GM21367 (cell line): ENCODE results near the gene NFATC2IP.

Source experiments
- ATAC-seq: cut with Tn5 transposase; IDR thresholded peaks from one replicate; pipeline ENCODE4 v1.9.1; 2021; ENCODE audit not compliant: unreplicated experiment

The NFATC2IP gene

DNA sequence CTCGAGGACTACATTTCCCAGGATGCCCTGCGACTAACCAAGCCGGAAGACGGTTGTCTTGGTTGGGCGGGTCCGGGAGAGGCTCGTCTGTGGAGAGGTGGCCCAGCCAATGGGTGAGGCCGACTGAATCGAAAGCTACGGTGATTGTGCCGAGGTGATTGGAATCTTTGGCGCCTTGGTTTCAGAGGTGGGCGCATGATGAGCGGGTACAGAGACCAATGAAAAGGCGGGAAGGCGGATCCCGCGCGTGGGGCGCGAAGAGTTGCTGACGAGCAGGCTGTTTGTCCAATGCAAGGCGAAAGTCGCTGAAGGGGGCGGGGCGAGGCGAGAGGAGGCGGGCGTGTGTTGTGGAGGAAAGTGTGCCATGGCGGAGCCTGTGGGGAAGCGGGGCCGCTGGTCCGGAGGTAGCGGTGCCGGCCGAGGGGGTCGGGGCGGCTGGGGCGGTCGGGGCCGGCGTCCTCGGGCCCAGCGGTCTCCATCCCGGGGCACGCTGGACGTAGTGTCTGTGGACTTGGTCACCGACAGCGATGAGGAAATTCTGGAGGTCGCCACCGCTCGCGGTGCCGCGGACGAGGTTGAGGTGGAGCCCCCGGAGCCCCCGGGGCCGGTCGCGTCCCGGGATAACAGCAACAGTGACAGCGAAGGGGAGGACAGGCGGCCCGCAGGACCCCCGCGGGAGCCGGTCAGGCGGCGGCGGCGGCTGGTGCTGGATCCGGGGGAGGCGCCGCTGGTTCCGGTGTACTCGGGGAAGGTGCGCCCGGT, at the start of gene NFATC2IP:
Gene NFATC2IP (plus strand): TSS at position 290 of the 762 bp plus-strand sequence. CDS start 75 bp downstream, at position 365.
- peak; percentile 87 for ATAC-seq

DNA sequence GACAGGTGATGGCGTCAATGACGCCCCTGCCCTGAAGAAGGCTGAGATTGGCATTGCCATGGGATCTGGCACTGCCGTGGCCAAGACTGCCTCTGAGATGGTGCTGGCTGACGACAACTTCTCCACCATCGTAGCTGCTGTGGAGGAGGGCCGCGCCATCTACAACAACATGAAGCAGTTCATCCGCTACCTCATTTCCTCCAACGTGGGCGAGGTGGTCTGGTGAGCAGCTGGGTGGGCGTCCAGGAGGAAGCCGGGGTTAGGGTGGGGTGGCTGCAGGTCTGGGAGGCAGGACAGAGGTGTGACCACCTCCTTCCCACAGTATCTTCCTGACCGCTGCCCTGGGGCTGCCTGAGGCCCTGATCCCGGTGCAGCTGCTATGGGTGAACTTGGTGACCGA, 48.9 kb upstream of the NFATC2IP start:
- ATAC-seq = no peak

DNA sequence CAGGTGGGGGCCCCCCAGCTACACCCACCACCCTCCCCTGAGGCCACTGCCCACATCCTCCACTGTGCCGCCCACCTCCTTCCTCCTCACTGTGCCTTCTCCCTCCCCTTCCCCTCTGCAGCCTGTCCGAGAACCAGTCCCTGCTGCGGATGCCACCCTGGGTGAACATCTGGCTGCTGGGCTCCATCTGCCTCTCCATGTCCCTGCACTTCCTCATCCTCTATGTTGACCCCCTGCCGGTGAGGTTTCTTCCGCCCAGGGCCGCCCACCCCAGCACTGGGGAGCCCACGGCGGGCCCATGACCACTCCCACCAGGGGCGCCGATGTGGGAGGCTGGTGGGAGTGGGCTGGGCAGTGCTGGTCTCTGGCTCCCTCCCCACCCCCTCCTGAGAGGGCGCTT, 47.8 kb upstream of the NFATC2IP start:
- ATAC-seq = no peak

DNA sequence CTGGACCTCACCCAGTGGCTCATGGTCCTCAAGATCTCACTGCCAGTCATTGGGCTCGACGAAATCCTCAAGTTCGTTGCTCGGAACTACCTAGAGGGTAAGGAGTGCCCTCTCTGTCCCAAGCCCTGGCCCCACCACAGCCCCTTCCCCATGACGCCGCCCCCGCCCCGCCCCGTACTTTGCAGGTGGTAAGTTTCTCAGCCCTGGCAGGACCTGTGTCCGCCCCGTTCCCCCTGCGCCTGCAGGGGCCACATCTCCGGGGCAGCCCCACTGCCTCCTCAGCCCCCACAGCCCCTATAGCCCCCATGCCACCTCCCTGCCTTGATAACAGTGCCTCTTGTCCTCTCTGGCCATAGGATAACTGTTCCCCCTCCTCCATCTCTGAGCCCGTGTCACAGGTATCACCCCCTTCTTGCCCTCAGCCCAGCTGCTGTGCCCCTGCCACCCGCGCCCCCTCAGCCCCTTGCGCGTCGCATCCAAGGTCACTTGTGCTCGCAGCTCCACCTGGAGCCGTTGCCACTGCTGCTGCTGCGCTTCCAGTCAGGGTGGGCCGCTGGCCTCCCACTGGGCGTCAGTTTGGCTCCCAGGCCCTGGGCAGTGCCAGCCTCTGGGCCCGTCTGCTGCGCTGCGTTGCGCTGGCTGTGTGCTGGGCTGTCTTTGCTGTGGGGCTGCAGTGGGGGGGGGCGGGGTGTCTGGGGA, 47.2 kb upstream of the NFATC2IP start:
- no peak for ATAC-seq

DNA sequence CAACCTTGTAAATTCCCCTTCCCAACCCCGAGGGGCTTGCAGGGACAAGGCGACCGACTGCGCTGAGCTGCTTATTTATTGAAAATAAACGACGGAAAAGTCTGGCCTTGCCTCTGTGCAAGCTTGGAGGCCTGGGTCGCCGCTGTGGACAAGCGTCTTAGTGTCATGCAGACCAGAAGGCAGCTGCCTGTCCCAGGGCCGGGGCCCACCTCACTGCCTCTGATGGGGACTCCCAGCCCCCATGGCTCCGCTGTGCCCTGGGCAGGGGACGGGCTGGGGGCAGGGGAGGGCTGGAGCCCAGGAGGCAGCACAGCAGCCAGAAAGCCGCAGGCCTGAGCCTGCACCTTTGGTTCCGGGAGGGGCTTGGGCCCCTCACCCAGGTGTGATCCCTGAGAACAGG, 46.4 kb upstream of the NFATC2IP start:
- no peak for ATAC-seq

DNA sequence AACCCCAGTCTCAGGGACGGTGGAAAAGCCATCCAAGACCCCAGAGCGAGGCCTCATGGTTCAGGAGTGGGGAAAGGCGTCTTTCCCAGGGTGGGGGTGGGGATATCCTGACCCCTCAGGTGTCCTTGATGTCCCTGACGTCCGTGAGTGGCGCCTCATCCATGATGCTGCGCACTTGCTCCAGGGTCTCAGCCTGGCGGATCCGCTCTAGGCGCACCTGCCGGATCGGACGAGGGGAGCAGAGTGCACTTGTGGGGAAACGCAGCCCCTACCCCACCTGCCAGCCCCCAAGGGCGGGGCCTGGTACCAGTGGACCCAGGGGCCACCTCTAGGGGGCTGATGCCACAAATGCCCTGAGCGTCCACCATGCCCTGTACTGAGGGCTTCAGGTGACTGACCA, 45.9 kb upstream of the NFATC2IP start:
- ATAC-seq = no peak

DNA sequence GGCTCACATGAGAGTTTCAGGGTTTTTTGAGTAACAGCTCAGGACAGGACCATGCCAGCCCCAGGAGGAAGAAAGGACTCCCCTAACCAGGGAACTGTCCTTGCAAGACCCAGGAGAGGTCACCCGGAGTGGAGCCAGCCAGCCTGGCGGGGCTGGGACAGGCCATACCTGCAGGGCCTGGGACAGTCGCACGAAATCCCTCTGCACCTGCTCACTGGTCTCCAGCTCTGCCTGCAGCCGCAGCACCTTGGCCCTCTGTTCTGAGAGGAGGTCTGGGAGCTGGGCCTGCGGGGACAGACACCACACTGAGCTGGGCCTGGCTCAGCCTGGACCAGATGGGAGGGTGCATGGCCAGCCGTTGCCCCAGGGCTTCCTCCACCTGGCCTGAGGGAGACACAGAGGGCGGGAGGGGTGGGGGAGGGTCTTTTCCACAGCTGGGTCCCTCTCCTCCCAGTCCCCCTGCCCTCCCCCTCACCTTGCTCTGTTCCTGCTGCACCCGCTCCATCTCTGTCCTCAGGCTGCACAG, 45.4 kb upstream of the NFATC2IP start:
- ATAC-seq = no peak

DNA sequence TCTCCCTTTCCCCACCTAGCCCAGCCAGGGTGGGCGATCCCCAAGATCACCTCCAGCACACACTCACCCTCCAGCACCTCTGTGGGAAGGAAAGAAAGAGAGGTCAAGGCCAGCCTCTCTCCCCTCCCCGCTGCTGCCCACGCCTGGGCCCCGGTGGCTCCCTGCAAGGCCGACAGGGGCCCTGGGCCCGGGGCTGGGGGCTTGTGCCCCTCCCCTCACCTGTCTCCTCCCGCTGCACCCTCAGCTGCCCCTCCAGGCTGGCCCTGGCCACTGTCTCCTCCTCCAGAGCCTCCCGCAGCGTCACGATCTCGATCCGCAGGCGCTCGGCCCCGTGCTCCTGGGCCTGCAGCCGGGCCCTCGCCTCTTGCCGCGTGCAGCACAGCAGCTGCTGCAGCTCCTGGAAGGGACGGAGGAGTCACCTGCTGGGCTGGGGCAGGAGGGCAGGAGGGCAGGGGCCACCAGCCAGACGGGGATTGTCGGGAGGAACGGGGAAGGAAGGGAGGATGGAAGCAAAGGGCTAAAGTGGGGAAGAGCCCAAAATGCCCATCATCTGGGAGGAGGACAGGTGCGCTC, 44.9 kb upstream of the NFATC2IP start:
- no peak for ATAC-seq

DNA sequence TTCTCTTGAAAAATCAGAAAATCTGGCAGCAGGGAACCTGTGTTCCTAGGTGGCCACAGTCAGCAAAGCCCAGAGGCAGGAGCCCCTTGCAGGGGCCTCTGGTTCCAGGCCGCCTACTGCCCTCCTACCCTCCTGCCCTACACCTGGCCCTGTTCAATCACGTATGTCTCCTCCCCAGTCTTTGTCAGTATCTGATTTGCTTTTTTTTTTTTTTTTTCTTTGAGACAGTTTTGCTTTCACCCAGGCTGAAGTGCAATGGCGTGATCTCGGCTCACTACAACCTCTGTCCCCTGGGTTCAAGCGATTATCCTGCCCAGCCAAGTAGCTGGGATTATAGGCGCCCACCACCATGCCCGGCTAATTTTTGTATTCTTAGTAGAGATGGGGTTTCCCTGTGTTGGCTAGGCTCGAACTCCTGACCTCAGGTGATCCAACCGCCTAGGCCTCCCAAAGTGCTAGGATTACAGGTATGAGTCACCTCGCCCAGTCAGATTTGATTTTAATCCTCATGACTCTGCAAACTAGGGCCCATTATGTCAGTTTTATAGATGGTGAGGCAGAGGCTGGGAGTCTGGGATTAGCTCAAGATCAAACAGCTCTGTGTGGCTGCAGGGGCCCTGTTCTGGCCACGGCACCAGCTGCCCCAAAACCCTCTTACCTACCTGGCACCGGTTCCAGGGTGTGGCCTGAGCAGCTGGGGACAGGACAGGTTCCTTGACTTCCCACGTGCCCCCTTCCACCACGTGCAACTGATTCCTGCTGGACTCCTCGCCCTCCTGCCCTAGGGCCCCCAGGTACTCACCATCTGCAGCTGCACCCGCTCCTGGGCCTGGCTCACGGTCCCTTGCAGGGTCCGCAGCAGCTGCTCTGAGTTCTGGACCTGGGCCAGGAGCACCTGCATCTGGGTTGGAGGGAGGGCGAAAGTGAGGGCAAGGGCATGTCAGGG, 40.4 kb upstream of the NFATC2IP start:
- no peak for ATAC-seq

DNA sequence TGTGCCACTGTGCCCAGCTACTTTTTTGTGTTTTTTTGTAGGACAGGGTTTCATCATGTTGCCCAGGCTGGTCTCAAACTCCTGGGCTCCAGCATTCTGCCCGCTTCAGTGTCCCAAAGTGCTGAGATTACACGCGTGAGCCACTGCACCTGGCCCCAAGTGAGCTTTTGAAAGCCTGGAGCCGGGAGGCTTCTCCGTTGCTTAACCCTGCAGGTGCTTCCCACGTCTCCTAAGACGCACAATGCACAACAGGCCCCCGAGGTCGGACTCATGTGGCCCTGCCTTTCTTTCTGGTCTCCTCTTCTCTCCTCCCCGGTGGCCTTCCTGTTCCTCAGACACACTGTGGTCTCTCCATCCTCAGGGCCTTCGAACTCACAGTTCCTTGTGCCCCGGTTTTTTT, 38.2 kb upstream of the NFATC2IP start:
- no peak for ATAC-seq

DNA sequence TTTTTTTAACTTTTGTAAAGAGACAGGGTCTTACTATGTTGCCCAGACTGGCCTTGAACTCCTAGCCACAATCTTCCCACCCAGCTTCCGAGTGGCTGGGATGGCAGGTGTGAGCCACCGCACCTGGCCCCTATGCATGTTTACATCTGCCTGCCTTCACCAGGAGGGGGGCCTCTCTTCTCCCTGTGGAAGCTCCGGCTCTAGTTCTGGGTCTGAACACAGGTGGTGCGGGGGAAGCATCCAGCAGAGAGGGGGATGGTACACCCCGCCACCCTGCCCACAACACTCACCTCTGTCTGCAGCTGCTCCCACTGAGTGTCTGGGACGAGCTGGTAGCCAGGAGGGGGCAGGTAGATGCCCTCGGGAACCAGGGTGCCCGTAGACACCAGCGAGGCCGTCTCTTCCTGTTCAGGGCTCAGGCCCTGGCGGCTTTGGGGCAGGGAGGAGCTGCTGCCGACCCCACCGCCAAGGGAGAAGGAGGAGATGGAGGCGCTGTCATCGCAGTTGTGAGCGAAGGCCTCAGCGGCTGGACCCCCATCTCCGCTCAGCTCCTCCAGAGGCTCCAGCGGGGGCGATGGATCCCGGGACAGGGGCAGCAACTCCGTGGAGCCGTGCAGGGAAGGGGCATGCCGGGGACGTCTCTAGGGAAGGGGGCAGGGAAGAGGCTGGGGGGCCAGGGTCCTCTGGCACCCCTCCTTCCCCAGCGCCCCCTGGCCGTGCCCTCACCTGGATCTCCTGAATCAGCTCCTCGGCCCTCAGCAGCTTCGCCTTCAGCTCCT, 36.6 kb upstream of the NFATC2IP start:
- no peak for ATAC-seq

DNA sequence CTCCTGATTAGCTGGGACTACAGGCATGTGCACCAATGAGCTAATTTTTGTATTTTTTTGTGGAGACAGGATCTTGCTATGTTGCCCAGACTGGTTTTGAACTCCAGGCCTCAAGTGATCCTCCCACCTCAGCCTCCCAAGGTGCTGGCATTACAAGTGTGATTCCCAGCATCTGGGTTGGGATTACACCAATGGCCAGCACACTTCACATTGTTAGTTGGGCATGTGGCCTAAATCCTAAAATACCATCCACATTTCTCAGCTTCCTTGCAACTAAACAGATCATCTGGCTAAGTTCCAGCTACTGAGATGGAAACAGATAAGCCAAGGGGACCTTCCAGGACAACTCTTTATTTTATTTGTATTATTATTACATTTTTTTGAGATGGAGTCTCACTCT, 35.6 kb upstream of the NFATC2IP start:
- ATAC-seq = no peak

DNA sequence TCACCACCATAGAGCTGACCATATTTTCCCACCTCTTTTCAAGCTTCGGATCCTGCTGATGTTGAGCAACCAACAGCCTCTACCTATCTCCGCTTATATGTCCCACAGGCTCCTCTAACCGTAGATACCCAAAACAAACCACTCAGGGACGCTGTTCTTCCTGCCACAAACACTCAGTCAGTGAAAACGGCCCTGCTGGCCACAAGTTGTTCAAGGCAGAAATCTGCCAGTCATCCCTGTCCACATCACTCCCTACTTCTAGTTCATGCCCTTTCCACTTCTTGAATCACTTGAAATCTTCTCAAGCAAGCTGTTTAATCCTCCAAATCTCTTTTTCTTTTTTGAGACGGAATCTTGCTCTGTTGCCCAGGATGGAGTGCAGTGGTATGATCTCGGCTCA, 33.6 kb upstream of the NFATC2IP start:
- no peak for ATAC-seq

DNA sequence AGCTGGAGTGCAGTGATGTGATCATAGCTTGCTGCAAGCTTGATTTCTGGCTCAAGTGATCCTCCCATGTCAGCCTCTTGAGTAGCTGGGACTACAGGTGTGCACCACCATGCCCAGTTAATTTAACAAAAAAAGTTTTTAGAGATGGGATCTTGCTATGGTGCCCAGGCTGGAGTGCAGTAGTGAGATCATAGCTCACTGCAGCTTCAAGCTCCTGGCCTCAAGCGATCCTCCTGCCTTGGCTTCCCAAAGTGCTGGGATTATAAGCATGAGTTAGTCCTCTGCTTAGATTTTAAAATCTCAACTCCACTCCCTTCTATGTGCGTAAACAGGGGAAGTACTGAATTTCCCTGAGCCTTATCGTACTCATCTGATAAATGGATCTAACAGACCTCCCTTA, 32.0 kb upstream of the NFATC2IP start:
- no peak for ATAC-seq

DNA sequence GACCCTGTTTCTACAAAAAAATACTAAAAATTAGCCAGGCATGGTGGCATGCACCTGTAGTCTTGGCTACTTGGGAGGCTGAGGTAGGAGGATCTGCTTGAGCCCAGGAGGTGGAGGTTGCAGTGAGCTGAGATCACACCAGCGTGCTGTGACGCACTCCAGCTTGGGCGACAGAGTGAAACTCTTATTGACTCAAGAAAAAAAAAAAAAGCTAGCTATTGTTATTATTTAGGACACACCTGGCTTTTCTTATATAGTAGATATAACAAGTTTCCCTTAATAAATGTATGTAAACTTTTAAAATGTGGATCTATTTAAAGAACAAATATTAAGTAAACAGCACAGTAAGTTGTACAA, 27.5 kb upstream of the NFATC2IP start:
- ATAC-seq = no peak

DNA sequence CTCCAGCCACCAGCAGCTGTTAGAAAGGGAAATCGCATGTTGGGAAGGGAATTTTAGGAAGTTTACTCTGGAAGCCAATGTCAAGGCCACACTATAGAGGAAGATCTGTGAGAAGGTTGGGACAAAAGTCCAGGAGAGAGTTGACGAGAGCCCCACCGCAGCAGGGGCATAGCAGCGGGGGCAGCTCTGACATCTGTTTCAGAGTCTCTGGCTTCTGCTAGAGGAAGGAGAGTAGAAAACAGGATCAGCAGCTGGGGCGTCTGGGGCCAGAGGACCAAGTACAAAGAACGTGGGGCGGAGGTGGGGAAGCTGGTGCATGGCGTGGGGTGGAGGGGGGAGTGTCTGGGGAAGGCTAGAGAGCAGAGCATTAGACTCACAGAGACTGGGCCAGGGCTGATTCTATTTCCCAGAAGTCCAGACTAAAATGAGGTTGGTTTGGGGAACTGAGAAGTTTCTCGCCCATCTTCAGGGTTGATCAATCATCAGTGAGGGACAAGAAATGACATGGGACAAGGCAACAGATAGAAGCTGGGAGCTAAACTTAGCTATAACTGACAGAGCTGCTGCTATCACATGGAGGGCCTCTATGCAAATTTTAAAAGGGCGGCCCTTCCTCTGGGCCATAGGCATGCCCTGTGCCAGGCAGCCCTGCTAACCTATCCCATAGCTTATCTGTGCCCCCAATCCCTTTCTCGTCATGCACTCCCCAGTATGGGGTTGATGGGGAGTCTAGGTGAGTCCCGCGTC, 26.9 kb upstream of the NFATC2IP start:
- peak; percentile 55 for ATAC-seq

DNA sequence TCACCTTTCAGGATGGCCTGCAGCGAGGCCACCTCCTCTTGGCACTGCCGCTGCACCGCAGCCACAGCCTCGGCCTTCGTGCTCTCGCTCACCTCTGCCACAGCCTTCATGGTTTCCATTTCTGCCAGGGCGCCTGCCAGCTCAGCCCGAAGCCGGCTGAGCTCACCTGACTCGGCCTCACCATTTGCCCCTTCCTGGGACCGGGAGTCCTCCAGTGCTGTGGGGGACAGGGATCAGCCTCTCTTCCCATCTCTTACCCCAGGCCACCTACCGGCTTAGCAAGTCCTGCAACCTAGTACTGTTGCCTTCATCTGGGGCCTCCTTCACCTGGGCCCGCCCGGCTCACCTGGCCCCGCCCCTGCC, 26.4 kb upstream of the NFATC2IP start:
- no peak for ATAC-seq

DNA sequence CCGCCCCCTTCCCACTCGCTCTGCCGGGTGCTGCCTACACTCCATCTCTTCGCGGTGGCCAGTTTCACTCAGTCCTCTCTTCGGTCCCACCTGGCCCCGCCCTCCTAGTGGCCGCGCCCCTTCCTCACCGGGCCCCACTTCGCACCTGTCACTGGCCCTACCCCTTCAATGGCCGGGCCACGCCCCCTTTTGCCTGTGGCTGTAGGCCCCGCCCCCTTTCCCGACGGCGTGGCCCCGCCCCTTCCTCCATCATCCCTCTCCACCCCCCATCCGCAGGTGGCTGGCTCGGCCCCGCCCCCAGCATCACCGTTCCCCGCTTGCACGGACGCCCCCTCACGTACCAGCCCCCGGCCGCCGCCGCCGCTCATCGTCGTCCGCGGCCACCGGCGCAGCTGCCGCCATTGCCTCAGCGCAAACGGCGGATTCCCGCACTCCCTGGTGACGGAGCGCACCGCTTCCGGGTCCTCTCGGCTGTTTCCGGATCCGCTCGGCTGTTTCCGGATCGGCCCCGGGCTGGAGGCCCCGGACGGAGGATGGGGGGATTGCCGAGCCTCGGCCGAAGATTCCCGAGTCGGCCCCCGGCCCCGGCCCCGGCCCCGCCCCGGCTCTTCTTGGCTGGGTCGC, 25.9 kb upstream of the NFATC2IP start, which contains the start of gene RABEP2:
Gene RABEP2 (minus strand): TSS at position 477 of the 624 bp plus-strand sequence. CDS start 75 bp downstream, at position 402.
- peak; percentile 41 for ATAC-seq
